Measurements from ENCODE around the gene RAPGEF2.
"Not testable (repeated sequence)": the region's sequence is repeated elsewhere in the genome, so short reads cannot be mapped to it uniquely, and the experiment has no call there.

DNA sequence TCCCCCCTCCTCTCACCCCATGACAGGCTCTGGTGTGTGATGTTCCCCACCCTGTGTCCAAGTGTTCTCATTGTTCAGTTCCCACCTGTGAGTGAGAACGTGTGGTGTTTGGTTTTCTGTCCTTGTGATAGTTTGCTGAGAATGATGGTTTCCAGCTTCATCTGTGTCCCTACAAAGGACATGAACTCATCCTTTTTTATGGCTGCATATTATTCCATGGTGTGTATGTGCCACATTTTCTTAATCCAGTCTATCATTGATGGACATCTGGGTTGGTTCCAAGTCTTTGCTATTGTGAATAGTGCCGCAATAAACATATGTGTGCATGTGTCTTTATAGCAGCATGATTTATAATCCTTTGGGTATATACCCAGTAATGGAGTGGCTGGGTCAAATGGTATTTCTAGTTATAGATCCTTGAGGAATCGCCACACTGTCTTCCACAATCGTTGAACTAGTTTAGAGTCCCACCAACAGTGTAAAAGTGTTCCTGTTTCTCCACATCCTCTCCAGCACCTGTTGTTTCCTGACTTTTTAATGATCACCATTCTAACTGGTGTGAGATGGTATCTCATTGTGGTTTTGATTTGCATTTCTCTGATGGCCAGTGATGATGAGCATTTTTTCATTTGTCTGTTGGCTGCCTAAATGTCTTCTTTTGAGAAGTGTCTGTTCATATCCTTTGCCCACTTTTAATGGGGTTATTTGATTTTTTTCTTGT lies 81.2 kb downstream of the RAPGEF2 start:
- not testable (repeated sequence) for TF ChIP-seq POLR2A (IDR thresholded peaks at IDR 0.05)
- TF ChIP-seq, protein P1, sequence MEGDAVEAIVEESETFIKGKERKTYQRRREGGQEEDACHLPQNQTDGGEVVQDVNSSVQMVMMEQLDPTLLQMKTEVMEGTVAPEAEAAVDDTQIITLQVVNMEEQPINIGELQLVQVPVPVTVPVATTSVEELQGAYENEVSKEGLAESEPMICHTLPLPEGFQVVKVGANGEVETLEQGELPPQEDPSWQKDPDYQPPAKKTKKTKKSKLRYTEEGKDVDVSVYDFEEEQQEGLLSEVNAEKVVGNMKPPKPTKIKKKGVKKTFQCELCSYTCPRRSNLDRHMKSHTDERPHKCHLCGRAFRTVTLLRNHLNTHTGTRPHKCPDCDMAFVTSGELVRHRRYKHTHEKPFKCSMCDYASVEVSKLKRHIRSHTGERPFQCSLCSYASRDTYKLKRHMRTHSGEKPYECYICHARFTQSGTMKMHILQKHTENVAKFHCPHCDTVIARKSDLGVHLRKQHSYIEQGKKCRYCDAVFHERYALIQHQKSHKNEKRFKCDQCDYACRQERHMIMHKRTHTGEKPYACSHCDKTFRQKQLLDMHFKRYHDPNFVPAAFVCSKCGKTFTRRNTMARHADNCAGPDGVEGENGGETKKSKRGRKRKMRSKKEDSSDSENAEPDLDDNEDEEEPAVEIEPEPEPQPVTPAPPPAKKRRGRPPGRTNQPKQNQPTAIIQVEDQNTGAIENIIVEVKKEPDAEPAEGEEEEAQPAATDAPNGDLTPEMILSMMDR (IDR thresholded peaks at IDR 0.05) = not testable (repeated sequence)

Measured in breast epithelium (tissue), 3 donors.